ENCODE data around the gene PDE6G. TPM values are rescaled to one million over a fixed set of nuclear protein-coding genes. Genes with fewer than 3 reads are reported as not detected.

Gene PDE6G
- total RNA-seq, 1 donor from 2014 or later, result 4.8 TPM

- no peak for DNase-seq (ENCODE audit: low read depth in 2 of 2)
These were observed 5.7 kb upstream of the PDE6G start for GRCh38 chr17:81662002-81662401.

- DNase-seq (ENCODE audit: low read depth in 2 of 2), result no peak
These were observed 4.1 kb upstream of the PDE6G start for GRCh38 chr17:81660441-81660840.

GRCh38 chr17:81659038-81659437 lies 2.7 kb upstream of the PDE6G start:
- no peak for DNase-seq (ENCODE audit: low read depth in 2 of 2)

GRCh38 chr17:81656835-81657234 lies 493 bp upstream of the PDE6G start:
- DNase-seq (ENCODE audit: low read depth in 2 of 2), result peak in 1 of 2 donors; percentile 68

GRCh38 chr17:81655378-81656117 lies 794 bp downstream of the PDE6G start:
- no peak for DNase-seq (ENCODE audit: low read depth in 2 of 2)

- DNase-seq (ENCODE audit: low read depth in 2 of 2), result peak in 1 of 2 donors; percentile 26
These were observed 3.2 kb downstream of the PDE6G start for GRCh38 chr17:81652906-81653771.

GRCh38 chr17:81651692-81652091 lies 4.7 kb downstream of the PDE6G start:
- DNase-seq (ENCODE audit: low read depth in 2 of 2), result peak in 1 of 2 donors; percentile 44

- no peak for DNase-seq (ENCODE audit: low read depth in 2 of 2)
These were observed 5.4 kb downstream of the PDE6G start for GRCh38 chr17:81650951-81651350.

- no peak for DNase-seq (ENCODE audit: low read depth in 2 of 2)
These were observed 7.6 kb downstream of the PDE6G start for GRCh38 chr17:81648707-81649085.

GRCh38 chr17:81648013-81648706 lies 8.2 kb downstream of the PDE6G start:
- no peak for DNase-seq (ENCODE audit: low read depth in 2 of 2)

GRCh38 chr17:81647640-81648012 lies 8.7 kb downstream of the PDE6G start:
- no peak for DNase-seq (ENCODE audit: low read depth in 2 of 2)

GRCh38 chr17:81646869-81647600 lies 9.3 kb downstream of the PDE6G start:
- no peak for DNase-seq (ENCODE audit: low read depth in 2 of 2)

GRCh38 chr17:81644976-81645952 lies 11.1 kb downstream of the PDE6G start:
- no peak for DNase-seq (ENCODE audit: low read depth in 2 of 2)

- no peak for DNase-seq (ENCODE audit: low read depth in 2 of 2)
These were observed 11.8 kb downstream of the PDE6G start for GRCh38 chr17:81644496-81644895.

- no peak for DNase-seq (ENCODE audit: low read depth in 2 of 2)
These were observed 14.4 kb downstream of the PDE6G start for GRCh38 chr17:81641825-81642489.

- no peak for DNase-seq (ENCODE audit: low read depth in 2 of 2)
These were observed 16.3 kb downstream of the PDE6G start for GRCh38 chr17:81640011-81640410.

- no peak for DNase-seq (ENCODE audit: low read depth in 2 of 2)
These were observed 17.7 kb downstream of the PDE6G start for GRCh38 chr17:81638683-81639082.

- peak; percentile 84 to 89 for DNase-seq (ENCODE audit: low read depth in 2 of 2)
These were observed 19.6 kb downstream of the PDE6G start, which contains the start of the genes NPLOC4 and TSPAN10 for GRCh38 chr17:81636505-81637288. TSS of gene NPLOC4 (minus strand) at chr17:81637112. CDS start at chr17:81636930, 182 bp downstream. TSS of gene TSPAN10 (plus strand) at chr17:81637196. CDS start at chr17:81642413, 5,217 bp downstream.

All from lung microvascular endothelial cell (primary cell).